Measurements from ENCODE around the gene UGT1A10. TPM values are rescaled to one million over a fixed set of nuclear protein-coding genes. Genes with fewer than 3 reads are reported as not detected.
"Not testable (repeated sequence)": the region's sequence is repeated elsewhere in the genome, so short reads cannot be mapped to it uniquely, and the experiment has no call there.

The UGT1A10 gene
- polyA plus RNA-seq, 1 donor: not detected

DNA sequence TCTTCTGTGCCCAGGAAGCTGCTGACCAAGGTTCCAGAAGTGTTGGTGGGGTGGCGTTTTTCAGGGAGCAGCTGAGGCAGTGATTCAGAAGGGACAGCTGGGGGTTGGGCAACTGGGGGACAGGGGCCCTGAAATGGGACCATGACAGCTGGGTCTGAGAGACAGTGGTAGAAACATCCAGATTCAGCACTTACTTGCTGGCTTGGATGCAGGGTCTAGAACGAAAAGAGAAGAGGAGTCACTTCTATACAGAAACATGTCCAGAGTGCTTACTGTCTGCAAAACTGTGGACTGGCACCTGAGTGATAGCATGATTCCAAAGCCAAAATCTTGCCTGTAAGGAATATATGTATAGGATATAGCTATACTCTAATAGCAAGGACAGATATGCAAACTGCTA lies 109.6 kb downstream of the UGT1A10 start:
- DNase-seq: not testable (repeated sequence)

DNA sequence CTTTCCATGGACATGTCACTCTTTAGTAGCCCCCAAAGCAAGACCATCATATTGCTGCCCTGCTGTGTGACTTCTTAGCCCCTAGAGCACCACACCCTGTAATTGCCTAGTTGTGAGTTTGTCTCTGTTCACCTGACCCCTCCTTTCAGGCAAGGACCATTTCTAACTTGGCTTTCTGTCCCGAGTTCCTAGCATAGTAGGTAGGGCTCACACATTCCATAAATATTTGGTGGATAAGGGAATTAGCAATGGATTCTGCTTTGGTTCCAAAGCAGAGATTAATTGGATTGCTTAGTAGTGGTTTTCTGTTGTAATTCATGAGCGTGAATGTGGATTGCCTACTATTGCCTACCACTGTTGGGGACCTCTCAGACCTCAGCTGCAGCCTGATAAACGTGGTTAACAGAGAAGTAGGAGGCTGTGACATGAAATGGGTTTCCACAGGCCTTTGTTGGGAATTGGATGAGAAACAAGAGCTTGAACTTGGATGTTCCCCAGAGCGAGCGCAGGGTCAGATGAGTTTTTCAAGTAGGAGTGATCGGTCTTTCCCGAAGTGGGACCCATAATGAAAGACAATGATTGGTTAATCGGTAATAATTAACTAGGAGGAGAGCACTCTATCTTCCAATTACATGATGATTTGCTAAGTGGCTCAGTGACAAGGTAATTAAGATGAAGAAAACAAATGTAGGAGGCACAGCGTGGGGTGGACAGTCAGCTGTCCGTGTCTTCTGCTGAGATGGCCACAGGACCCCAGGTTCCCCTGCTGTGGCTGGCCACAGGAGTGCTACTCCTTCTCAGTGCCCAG lies 110.4 kb downstream of the UGT1A10 start:
- DNase-seq: no peak

DNA sequence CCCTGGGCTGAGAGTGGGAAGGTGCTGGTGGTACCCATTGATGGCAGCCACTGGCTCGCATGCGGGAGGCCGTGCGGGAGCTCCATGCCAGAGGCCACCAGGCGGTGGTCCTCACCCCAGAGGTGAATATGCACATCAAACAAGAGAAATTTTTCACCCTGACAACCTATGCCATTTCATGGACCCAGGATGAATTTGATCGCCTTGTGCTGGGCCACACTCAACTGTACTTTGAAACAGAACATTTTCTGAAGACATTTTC lies 111.0 kb downstream of the UGT1A10 start:
- DNase-seq: no peak

DNA sequence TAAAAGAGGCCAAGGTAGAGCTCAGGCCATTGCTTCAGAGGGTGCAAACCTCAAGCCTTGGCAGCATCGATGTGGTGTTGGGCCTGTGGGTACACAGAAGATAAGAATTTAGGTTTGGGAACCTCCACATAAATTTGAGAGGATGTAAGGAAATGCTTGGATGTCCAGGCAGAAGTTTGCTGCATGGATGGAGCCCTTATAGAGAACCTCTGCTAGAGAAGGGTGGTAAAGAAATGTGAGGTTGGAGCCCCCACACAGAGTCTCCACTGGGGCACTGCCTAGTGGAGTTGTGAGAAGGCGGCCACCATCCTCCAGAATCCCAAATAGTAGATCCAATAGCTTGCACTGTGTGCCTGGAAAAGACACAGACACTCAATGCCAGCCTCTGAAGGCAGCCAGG lies 114.4 kb downstream of the UGT1A10 start:
- DNase-seq: not testable (repeated sequence)

DNA sequence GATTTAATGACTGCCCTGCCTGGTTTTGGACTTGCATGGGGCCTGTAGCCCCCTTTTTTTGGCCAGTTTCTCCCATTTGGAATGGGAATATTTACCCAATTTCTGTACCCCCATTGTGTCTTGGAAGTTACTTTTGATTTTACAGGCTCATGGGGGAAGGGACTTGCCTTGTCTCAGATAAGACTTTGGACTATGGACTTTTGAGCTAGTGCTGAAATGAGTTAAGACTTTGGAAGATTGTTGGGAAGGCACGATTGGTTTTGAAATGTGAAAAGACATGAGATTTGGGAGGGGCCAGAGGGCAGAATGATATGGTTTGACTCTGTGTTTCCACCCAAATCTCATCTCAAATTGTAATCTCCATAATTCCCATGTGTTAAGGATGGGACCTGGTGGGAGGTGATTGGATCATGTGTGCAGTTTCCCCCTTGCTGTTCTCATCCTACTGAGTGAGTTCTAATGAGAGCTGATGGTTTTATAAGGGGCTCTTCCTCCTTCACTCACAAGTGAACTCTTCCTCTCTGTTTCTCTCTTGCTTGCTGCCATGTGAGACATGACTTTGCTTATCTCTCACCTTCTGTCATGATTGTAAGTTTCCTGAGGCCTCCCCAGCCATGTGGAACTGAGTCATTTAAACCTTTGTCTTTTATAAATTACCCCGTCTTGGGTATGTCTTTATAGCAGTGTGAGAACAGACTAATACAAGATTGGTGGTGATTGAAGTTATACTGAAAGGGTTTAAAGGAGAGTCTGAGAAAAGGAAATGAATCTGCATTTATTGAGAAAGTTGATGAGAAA lies 115.2 kb downstream of the UGT1A10 start:
- DNase-seq: not testable (repeated sequence)

DNA sequence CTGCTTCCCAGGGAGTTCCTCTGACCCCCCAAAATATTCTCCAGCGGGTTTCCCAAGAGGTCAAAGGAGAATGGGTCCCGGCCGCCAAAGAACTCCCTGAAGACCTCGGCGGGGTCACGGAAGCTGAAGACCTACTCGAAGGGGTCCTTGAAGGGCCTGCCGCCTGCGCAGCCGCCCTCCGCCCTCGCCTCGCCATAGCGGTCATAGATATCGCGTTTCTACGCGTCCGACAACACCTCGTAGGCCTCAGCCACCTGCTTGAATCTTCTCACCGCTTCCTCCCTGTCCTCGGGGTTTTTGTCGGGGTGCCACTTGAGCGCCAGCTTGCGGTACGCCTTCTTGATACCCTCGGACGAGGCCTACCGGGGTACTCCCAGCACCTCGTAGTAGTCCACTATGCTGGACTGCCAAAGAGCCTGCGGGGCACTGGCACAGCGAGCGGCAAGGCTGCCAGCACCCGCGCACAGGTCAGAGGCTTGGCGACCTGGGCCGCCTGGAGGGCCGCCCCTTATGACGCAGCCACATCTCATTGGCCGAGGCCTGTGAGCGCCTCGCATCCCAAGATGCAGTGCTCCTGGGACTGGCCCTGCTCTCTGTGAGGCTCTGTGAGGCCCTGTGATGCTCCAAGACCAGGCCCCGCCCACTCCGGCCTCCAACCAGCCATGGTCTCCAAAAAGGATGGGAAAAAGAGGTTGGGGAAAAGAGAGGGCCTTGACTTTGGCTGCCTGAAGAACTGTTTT lies 118.8 kb downstream of the UGT1A10 start:
- DNase-seq: no peak

GRCh38 chr2:233756429-233757081 lies 120.3 kb downstream of the UGT1A10 start:
- DNase-seq: no peak

DNA sequence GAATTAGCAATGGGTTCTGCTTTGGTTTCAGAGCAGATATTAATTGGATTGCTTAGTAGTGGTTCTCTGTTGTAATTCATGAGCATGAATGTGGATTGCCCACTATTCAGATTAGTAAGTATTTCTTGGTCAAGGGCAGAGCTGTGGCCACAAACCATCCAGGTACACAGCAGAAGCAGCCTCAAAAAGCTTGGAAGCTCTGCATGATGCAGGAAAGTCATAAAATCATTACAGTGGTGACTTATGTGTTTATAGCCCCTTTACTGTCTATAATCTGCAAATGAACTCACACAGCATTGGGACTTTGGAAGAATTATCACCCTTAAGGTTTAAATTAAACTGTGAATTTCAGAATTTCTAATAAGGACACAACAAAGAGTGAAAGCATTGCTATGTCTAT lies 121.9 kb downstream of the UGT1A10 start:
- DNase-seq: no peak

GRCh38 chr2:233758849-233759248 lies 122.6 kb downstream of the UGT1A10 start:
- no peak for DNase-seq

- DNase-seq: no peak
These were observed 123.8 kb downstream of the UGT1A10 start, which contains the start of gene UGT1A1 for GRCh38 chr2:233760043-233760442. UGT1A1 (plus strand) TSS chr2:233760270; CDS start chr2:233760288, 18 bp downstream.

DNA sequence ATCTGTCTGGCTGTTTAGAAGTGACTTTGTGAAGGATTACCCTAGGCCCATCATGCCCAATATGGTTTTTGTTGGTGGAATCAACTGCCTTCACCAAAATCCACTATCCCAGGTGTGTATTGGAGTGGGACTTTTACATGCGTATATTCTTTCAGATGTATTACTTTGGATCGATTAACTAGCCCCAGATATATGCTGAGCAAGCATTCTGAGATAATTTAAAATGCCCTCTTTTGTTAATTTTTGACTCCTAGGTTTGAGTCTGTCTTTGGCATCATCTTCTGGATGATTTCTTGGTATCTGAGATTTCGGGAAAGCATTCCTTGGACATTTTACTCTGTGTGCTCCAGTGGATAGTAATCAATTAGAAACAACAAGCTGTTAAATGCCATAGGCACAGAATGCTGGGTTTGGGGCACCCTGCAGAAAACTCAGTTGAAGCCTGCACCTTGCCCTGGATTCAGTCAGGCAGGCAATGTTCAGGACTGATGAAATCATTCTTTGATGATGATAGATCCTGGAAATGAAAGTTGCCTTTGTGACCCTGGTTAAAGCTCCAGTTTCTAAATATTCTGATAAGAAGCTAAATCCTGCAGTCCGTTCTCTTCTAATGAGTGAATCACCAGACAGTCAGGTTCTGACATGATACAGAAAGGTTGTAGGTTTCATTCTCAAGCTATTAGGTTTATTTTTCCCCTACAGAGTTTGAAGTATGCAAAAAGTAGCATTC lies 125.0 kb downstream of the UGT1A10 start:
- no peak for DNase-seq

DNA sequence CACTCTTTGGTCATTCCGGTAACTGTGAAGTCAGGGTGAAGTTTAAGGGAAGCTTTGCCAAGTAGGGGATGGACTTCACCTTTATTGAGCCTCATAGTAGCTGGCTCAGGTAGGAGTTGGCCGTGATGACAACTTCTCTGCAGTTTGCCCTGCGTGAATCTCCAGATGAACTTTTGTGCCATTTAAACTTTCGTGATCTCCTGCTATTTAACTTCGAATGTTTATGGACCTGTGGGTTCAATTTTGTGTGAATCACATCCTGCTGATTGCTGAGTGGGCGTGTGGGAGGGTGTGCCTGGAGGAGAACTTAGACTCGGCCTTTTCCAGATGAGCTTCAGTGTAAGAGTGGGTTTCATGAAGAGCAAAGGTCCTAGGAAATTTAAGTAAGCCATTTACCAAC lies 128.0 kb downstream of the UGT1A10 start:
- DNase-seq: no peak

DNA sequence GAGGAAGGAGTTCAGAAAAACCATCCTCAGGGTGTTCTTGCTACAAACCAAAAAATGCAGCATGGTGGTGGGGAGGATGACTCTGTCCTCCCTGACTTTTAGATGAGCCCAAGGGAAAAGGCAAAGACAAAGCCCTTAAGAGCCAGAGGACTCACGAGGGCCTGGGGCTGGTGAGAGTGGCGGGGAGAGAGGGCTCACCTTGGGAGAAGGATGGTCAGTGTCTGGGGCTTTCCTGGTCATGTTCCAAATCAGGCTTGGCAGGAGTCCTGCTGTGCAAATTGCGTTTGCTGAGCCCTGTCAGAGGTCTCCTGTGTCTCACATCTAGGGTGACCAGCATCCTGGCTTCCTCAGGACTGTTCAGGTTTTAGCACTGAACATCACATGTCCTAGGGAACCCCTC lies 128.5 kb downstream of the UGT1A10 start:
- no peak for DNase-seq

DNA sequence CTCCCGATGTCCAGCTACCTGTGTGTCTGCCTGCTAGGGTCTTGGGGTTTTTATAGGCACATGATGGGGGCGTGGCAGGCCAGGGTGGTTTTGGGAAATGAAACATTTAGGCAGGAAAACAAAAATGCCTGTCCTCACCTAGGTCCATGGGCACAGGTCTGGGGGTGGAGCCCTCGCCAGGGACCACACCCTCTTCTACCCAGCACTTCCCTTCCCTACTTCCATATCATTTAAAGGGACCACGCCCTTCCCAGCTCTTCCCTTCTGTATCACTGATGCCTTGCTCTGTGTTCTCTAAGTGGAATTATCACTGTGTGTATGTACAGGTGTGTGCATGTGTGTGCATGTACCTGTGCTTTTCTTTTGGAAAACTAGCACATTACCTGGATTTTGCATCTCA lies 130.2 kb downstream of the UGT1A10 start:
- DNase-seq: no peak

- DNase-seq: no peak
These were observed 131.8 kb downstream of the UGT1A10 start for GRCh38 chr2:233768076-233768475.

DNA sequence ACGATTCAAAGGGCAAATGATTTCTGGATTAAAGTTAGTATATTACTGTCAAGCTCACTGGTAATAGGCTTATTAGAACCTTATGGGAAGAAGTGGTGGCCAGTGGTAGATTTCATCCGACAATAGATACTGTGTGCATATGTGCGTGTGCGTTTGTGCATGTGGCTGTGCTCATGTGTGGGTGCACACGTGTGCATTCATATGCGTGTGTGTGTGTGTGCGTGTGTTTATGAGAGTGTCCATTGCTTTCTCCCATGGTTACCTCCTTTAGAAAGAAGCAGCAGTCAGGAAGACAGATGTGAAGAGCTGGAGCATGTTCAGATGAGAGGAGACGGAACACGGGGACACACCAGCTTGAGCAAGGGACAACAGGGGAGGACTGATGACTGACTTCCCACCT lies 133.0 kb downstream of the UGT1A10 start:
- no peak for DNase-seq

DNA sequence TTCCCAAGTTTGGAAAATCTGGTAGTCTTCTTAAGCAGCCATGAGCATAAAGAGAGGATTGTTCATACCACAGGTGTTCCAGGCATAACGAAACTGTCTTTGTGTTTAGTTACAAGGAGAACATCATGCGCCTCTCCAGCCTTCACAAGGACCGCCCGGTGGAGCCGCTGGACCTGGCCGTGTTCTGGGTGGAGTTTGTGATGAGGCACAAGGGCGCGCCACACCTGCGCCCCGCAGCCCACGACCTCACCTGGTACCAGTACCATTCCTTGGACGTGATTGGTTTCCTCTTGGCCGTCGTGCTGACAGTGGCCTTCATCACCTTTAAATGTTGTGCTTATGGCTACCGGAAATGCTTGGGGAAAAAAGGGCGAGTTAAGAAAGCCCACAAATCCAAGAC lies 135.9 kb downstream of the UGT1A10 start:
- no peak for DNase-seq

- DNase-seq: no peak
These were observed 136.3 kb downstream of the UGT1A10 start for GRCh38 chr2:233772583-233772982.

DNA sequence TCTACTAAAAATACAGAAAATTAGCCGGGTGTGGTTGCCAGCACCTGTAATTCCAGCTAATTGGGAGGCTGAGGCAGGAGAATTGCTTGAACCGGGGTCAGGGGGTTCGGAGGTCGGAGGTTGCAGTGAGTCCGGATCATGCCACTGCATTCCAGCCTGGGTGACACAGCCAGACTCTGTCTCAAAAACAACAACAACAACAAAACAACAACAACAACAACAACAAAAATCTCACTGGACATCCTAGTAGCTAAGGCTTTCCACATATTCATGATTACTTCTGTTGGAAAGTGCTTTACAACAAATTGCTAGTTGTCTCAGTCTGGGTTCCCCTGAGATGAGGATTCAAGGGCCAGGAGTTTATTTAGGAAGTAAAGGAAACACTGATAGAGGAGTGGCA lies 137.6 kb downstream of the UGT1A10 start:
- DNase-seq: no peak

DNA sequence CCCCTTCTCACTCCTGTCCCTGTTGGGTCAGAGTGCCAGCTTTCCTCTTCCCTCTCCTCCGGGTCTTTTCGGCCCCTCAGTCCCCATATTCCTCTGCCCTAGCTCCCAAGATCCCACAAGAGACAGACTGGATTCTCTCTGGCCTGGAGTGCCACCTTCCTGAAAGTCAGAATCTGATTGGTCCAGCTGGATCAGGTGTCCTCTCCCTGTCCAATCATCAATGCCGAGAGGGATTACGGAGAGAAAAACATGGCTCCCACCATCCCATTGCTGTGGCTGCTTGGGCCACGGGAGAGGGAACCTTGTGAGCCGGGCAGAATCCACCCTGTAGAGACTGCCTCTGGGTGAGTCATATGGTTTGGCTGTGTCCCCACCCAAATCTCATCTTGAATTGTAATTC lies 139.2 kb downstream of the UGT1A10 start:
- no peak for DNase-seq

DNA sequence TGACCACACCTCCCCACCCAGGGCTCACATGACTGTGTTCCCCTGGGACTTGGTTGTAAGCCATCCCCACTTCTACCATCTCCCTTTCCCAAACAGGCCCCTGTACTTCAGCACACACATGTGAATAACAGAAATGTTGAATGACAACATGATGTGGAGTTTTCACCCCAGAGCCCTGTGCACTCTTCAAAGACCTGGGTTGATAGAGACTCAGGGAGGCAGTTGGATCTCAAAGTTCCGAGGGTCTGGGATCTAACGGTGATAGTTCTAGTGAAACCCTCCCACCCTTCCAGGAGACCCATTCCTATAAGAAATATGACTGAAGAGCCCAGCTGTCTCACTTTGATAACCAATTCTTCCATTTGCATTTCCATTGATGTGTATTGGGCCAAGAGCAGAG lies 141.8 kb downstream of the UGT1A10 start, which contains the start of gene MROH2A:
MROH2A (plus strand) TSS at position 301 of the 400 bp plus-strand sequence. CDS start 1,029 bp downstream, outside the sequence.
- DNase-seq: no peak

GRCh38 chr2:233779722-233780121 lies 143.5 kb downstream of the UGT1A10 start:
- no peak for DNase-seq

All from hindlimb muscle (tissue), 1 donor.